CMK (cell line): ENCODE data around the gene ANGPT4.
"Not testable (repeated sequence)": the region's sequence is repeated elsewhere in the genome, so short reads cannot be mapped to it uniquely, and the experiment has no call there.

Experiments
- DNase-seq: peaks from one replicate; pipeline ENCODE4 v3.0.0-alpha.2; 2010; ENCODE audit warnings: low read depth

The ANGPT4 gene

DNA sequence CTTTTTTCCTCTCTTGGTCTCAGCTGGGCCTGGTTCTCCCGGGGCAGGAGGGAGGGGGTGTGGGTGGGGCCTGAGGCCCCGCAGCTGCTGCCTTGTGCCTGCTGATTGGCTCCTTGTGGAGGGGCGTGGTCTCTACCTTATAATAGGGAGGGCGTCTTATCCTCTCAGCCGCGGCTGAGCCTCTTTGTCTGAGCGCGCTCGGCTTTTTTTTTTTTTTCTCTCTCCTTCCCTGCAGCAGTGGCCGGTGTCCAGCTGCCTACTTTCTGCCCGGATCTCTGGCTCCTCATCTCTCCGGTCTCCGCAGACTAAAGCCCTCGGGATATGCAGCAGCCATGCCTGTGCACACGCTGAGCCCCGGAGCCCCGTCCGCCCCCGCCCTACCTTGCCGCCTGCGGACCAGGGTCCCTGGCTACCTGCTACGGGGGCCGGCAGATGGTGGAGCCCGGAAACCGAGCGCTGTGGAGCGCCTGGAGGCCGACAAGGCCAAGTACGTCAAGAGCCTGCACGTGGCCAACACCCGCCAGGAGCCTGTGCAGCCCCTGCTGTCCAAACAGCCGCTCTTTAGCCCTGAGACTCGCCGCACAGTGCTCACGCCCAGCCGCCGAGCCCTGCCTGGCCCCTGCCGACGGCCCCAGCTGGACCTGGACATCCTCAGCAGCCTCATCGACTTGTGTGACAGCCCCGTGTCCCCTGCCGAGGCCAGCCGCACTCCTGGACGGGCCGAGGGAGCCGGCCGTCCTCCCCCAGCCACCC, 71.5 kb downstream of the ANGPT4 start:
- peak; percentile 89 for DNase-seq

DNA sequence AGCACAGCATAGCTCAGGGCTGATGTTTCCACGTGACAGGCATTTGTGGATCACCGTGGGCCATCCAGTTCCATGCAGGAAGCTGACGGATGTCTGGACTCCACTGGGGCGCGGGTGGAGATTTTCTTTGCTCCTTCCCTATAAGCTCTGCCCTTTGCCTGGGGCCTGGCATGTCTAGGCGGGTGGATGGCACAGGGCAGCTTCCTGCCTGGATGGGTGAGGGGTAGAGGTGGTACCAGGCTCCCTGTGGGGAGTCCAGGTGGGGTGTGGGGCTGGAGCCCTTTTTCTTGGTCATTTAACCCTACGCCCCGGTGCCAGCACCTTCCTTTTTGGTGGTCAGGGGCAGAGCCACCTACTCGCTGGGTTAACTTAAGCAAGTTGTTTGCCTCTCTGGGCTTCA, 72.2 kb downstream of the ANGPT4 start:
- DNase-seq = no peak

DNA sequence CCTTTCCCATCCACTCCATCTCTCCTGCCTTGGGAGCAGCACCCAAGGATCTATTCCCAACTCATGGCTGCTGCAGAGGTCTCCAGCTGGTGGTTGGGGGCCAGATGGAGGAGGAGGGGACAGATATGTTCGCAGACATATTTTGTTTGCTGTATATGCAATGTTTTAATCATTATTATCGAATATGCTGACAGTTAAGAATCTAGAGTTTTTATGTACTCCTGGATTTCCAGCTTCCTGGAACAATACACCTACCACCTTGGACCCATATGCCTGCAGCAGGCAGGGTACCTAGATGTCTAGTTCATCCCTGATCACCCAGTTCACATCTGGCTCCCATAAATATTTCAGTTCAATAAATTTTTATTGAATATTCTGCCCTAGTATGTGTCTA, 73.6 kb downstream of the ANGPT4 start:
- DNase-seq = no peak

DNA sequence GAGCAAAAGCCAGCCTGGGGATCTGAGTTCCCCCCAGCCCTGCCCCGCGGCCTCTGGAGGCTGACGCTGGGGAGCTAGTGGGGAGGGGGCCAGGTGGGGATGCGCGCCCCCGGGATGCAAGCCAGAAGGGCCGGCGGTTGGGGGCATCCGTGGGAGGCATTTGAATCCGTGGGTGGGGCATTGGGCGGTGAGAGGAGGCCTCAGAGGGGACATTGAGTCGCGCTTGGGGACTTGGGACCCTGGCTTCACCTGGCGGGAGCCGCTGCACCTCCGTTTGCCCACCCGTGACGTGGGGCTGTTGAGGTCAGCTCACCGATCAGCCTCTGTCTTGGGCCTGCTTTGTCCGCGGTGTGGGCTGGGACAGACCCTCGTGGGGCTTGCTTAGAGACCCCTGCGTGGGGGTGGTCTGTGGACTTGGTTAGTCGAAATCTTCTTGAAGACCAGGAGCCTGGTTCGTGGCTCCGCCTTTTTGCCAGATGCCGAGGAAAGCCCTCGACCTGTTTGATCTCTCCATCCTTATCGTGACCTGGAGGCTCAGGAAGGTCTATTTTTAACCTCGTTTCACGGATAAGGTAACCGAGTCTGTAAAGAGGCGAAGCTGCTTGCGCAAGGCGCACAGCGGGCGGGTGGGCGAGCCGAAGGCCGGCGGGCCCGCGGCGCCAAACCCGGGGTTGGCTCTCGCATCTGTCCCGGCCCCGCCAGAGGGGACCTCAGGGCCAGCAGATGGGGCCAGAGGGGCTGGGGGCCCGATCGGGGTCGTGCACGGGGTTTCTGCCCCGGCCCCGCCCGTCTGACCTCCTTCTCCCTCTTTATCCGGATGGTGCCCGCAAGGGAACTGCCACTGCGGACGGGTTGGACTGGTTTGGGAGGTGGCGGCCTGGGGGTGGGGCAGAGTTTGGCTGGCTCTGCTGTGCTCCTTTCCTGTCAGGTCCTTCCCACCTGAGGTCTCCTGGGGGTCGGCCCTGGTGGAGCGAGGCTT, 74.3 kb downstream of the ANGPT4 start:
- DNase-seq = no peak

DNA sequence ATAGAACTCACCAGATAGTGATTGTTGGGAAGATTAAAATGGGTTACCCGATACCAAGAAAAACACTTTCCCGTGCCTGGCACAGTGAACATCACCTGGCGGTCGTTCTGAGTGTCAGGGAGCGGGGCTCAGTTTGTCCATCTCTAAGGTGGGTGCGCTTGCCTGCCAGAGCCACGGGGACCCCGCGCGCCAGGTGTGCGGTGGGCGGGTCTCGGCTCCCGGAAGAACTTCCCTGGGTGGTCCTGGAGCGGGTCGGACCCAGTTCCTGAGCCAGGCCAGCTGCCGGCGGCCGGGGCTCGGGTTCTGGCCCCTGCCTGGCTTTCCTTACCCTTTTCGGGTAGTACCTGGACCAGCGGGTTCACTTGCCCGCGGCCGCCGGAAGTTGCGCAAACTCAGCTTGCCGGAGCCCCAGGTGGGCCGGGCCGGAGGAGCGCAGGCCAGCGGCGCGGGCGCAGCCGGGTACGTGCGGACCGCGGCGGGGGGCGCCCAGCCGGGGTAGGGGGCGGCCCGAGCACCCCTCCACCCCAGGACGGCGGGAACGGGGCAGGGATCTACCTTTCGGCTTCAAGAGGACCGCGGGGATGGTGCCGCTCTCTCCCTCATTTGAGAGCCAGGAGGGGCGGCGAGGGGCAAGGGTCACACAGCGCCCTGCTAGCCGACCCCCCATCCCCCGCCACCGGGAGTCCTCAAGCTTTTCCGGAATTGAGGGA, 75.1 kb downstream of the ANGPT4 start:
- DNase-seq = no peak

DNA sequence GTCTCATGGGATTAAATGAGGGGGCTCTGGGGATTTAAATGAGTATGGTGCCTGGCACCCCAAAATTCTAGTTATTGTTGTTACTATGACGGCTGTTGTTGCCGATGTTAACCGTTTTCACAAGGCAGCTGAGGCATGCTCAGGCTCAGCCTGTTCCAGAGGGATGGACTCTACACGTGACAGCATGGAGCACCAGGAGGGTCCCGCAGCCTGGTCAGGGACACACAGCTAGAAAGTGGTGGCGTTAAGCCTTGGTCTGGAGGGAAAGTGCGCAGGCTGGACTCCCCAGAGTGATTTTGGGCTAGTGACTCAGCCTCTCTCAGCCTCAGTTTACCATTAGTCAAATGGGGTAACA, 75.7 kb downstream of the ANGPT4 start:
- no peak for DNase-seq

DNA sequence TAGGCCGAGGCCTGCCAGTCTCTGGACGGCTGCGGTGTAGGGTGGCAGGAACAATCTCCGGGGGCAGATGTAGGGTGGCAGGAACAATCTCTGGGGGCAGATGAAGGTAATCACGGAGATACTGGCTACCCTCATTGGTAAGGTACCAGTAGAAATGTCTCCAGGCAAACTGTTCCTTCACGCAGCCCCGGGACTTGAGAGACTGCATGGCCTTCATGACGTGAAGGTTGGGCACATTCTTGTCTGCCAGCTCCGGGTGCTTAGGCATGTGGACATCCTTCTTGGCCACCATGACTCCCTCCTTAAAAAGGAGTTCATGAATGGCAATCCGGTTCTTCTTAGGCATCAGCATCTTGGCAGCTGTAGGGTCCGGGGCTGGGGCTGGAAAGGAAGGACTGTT, 76.5 kb downstream of the ANGPT4 start:
- DNase-seq = no peak

DNA sequence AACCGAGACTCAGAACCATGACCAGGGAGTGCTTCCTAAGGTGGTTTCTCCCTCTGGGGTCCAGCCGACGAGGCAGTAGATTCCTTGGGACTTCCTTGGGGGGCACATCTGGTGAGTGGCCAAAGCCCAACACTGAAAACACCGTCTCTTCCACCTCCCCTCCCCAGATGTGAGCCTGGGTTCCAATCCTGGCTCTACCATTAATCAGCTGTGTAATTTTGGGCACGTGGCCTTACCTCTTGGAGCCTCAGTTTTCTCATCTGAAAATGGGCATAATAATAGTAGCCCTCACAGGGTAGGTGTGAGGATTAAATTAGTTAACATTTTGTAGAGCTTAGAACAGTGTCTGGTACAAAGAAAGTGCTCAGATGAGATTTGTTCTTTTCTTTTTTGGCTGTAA, 77.1 kb downstream of the ANGPT4 start:
- DNase-seq = no peak

DNA sequence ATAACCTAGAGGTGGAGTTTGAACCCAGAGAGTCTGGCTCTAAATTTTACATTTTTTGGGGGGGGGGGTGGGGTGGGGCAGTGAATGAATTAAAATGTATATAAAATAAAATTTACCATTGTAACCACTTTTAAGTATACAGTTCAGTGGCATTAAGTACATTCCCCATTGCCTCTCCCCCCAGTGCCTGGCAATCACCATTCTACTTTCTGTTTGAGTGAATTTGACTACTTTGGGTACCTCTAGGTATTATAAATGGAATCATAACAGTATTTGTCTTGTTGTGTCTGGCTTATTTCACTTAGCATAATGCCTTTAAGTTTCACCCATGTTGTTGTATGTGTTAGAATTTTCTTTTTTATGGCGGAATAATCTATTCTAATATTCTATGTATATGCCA, 79.9 kb downstream of the ANGPT4 start:
- no peak for DNase-seq

DNA sequence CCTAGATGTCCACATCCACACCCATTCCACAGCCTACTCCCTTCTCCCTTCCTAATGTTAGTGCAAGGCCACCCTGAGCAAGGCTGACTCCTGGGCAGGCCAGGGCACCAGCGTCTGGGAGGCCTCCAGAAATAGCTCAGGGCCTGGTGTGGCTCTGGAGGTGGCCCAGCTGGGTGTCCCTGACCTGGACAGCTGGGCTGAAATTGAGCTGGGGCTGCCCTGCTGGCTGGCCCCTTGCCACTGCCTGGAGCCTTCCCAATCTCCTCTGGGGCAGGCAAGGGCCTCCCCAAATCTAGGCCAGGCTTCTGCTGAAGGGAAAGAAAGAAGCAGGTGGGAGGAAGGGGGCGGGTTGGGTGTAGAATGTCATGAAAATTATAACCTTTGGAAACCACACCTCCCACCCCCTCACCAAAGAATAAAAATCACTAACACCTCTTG, 80.5 kb downstream of the ANGPT4 start:
- no peak for DNase-seq

DNA sequence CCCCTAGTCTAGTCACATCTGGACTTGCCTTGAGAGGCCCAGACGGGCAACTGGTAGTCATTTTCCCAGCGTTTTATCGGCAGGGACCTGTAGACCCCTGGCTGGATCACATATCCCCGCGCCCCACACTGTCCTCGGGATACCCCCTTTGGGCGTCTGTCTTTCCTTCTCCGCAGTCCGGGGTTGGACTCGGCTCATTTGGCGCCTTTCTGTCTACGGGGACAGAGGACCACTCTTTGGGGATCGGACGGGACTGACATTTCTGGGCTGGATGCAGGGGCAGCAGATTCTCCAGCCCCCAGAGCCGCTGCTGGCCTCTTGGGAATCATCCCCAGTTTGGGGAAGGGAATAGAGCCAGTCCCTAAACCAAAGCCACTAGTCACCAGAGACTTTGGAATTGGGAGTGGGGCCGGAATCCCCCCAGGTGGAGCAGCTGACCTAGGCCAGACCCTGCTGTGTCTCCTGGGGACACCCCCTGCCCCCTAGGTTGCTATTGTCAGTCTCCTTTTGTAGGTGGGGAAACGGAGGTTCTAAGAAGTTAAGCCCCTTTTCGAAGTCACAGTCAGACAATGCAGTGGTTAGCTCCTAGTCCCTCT, 81.9 kb downstream of the ANGPT4 start:
- DNase-seq = no peak

DNA sequence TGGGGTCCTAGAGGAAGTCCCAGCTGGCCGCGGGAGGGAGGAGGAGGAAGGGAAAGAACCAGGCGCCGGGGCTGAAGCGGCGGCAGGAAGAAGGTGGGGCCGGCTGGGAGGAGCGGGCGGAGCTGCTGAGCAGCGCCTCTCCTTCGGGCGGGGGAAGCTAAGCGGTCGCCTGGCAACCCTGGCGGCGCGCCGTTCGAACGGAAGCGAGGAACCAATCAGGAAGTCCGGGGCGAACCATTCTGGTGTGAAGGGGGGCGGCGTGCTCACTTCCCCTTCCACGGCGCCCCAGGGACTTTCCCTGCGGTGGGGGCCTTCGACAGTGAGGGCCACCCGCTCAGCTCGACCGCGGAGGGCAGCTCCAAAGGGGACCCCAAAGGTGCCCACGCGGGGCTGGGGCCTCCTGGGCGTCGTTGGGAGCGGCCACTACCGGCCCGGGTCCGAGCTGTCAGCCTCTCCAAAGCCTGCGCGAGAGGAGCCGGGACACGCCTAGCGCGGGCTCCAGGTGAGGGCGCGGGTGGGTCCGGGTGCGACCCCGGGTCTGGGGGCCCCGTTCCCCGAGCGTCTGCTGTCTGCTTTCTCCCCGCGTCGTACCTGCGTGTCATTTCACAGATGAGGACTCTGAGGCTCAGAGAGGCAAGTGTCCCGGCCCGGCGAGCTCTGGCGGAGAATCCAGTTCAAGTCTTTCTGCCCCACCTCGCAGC, 82.5 kb downstream of the ANGPT4 start, which contains the start of gene FAM110A:
Gene FAM110A, plus strand, starts transcription at position 266 of the 701 bp plus-strand sequence. CDS start 11,090 bp downstream, outside the sequence.
- peak; percentile 96 for DNase-seq

DNA sequence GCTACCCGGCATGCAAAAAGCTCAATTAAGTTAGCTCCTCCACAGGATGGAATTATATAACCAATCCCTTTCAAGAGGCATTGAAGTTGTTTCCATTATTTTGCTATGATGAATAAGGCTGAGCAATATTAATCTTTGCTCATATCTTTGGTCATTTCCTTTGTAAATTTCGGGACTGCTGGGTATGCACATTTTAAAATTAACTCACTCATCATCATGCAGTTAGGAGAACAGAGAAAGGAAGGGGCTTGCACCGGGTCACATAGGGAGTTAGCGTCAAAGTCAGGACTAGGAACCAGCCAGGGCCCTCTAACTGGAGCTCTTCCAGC, 83.0 kb downstream of the ANGPT4 start:
- no peak for DNase-seq

DNA sequence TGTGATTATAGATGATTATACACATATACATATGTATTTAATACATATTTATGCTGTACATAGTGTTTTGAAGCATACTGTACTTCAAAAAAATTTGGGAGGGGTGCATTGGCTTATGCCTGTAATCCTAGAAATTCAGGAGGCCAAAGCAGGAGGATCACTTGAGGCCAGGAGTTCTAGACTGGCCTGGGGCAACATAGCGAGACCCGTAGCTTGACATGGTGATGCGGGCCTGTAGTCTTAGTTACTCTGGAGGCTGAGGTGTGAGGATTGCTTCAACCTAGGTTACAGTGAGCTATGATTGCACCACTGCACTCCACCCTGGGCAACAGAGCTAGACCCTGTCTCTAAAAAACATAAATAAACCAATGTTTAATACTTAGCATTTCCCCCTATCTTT, 84.2 kb downstream of the ANGPT4 start:
- no peak for DNase-seq

DNA sequence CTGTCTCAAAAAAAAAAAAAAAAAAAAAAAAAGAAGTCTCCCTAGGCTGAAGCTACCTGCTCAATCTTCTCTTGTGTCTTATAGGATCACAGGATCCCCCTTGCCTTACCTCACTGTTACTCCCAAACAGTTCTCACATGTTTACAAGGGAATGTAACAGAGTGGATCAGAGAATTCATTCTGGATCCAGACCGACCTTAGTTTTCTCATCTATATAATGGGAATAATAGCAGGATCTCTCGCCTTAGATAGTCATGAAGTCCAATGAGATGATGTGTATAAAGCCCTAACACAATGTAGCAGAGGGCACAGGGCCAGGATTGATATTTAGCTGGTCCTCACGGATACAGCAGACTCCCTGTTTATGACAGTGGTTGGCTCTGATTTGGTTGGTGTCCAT, 84.9 kb downstream of the ANGPT4 start:
- no peak for DNase-seq

DNA sequence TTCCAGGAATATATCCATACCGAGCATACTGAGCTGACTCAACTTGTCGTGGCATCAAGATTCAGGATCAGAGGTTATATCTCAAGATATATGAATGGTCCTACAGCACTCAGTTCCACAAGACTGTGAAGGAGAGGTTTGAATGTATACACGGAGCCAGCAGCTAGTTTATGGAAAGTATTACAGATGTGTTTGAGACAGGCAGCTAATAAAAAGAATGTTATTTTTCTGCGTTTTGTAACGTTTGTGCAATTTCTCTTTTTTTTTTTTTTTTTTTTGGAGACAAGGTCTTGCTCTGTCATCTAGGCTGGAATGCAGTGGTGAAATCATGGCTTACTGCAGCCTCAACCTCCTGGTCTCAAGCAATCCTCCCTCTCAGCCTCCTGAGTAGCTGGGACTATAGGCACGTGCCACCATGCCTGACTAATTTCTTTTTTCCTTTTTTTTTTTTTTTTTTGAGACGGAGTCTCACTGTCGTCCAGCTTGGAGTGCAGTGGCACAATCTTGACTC, 86.1 kb downstream of the ANGPT4 start:
- no peak for DNase-seq

DNA sequence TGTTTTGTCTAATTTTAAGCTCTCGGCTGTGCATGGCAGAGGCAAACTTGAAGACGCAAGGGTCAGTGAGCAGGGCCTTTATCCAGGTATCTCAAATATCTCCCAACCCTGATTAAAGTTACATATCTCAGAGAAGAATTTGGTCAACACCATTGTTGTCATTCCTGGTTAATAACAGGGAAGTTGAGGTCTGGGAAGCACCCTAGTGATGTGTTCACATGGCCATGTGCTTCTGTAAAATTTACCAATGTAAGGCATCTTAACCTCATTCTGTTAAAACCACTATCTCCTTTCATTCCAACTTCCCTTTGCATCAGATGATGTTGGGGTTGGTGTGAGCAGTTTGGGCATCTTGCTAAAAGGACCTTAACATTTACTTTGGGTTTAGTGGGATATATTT, 86.6 kb downstream of the ANGPT4 start:
- DNase-seq = no peak

DNA sequence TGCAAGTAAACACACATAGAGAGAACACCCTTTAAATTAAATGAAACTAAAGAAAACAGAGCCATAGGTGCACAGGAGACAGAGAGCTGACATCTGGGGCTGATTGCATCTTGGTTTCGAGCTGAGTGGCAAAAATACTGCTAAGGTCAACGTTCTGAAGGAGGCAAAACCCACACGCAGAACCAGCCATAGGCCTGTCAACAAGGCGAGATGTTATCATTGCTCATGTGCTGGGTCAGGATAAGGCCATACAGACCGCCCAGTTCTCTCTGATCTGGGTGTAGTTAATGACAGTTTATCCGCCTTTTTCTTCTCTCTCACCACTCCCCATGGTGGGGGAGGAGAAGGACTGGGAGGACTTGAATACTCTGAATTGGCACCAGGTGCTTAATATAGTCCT, 87.1 kb downstream of the ANGPT4 start:
- DNase-seq = peak; percentile 93

DNA sequence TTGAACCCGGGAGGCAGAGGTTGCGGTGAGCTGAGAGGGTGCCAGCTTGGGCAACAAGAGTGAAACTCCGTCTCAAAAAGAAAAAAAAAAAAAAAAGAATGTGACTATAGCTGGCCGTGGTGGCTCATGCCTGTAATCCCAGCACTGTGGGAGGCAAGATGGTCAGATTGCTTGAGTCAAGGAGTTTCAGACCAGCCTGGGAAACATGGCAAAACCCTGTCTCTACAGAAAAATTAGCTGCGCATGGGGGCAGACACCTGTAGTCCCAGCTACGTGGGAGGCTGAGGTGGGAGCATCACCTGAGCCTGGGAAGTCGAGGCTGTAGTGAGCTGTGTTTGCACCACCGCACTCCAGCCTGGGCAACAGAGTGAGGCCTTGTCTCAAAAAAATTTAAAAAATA, 88.2 kb downstream of the ANGPT4 start:
- DNase-seq = not testable (repeated sequence)

DNA sequence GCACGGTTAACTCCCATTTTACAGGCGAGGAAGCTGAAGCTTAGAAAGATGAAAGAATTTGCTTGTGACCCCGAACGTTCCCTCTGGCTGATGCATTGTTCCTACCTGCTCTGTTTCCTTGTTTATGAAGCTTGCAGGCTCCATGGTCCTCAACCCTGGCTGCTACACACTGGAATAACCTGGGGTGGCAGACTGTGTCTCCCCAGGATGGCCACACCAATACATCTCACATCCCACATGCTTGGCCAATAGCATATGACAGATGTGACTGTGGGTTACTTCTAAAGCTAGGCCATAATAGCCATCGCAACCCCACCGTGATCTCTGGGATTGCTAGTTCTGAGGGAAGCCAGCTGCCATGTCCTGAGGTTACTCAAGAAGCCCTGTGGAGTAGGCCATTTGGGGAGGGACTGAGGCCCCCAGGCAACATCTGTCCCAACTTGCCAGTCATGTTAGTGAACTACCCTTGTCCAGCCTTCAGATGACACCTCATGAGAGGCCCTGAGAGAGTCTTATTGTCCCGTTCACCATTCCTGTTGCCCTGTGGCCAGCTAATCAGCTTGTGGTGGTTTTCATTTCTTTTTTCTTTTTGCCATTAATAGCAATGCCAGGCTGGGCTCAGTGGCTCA, 89.3 kb downstream of the ANGPT4 start:
- no peak for DNase-seq
